OCI-LY7 (cell line): ENCODE results near the gene DTX3.

ENCODE experiments used
- EZH2phosphoT487 ChIP-seq: fragments of 200-600 bp; sonication (generic); IDR thresholded peaks from 2 replicates; pipeline ENCODE4 v1.6.1; 2018; ENCODE audit warnings: low read depth, borderline replicate concordance, mild to moderate bottlenecking, mixed run types, antibody characterized with exemption, low read length, moderate library complexity, mixed read lengths
- TF ChIP-seq, protein P1 (sequence below): fragments of 200-600 bp; sonication (generic); conservative IDR thresholded peaks from 2 replicates; pipeline ENCODE4 v1.5.1; 2014; ENCODE audit warnings: mild to moderate bottlenecking, antibody characterized with exemption, low read length, moderate library complexity, mixed read lengths

DNA sequence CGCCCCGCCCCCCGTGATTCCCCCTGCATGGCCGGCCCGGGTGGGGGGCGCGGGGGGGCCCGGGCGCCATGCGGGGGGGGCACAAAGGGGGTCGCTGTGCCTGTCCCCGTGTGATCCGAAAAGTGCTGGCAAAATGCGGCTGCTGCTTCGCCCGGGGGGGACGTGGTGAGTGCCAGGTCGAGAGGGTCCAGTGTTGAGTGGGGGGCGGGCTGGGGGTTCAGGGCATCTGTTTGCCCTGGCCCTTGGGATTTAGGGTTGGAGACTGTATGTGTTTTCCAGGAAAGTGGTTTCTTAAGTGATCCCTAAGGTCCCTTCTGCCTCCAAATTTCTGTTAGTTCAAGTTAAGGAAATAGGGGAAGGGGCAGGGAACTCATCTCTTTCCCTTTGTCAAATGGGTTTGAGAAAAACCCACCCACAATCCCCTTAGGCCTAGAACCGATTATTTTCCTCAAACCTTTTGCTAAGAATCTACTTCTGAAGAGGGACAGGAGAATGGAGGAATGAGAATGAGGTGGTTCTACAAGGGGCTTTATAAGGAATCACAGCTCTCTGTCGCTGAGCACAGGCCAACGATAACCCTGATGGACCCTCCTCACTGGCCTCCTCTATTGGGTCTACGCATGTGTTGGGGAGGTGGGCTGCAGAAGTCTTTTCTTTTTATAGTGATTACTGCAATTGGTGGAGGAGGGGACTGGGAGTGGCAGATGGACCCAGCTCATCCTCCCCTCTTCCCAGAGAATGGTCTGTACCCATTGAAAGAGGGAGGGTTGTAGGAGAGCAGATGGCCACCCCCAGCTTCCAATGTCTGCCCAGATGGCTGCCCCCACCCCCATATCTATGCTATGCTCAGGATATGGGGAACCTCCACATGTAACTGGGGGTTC, 7.4 kb downstream of the DTX3 start:
- TF ChIP-seq, protein P1, sequence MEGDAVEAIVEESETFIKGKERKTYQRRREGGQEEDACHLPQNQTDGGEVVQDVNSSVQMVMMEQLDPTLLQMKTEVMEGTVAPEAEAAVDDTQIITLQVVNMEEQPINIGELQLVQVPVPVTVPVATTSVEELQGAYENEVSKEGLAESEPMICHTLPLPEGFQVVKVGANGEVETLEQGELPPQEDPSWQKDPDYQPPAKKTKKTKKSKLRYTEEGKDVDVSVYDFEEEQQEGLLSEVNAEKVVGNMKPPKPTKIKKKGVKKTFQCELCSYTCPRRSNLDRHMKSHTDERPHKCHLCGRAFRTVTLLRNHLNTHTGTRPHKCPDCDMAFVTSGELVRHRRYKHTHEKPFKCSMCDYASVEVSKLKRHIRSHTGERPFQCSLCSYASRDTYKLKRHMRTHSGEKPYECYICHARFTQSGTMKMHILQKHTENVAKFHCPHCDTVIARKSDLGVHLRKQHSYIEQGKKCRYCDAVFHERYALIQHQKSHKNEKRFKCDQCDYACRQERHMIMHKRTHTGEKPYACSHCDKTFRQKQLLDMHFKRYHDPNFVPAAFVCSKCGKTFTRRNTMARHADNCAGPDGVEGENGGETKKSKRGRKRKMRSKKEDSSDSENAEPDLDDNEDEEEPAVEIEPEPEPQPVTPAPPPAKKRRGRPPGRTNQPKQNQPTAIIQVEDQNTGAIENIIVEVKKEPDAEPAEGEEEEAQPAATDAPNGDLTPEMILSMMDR = no peak
- no peak for TF ChIP-seq EZH2phosphoT487
